RWPE1 (cell line): Measurements from ENCODE around the gene STYXL1.

Experiments used
- CTCF ChIA-PET: fragments of 350-600 bp; sonication (Branson Sonifier 250); formaldehyde crosslinking; extraction: SDS; loops from one replicate; lab custom pipeline; 2021; lab: Yijun Ruan, JAX
- POLR2A ChIA-PET: fragments of 400-600 bp; formaldehyde crosslinking; extraction: SDS; loops from one replicate; lab custom pipeline; 2020; ENCODE audit warnings: antibody characterized with exemption; ENCODE audit not compliant: low non-redundant PET; lab: Yijun Ruan, JAX
- DNase-seq: peaks from one replicate; pipeline ENCODE4 v3.0.0; 2012; ENCODE audit warnings: low spot score
- H3K27ac ChIP-seq: fragments of 450-650 bp; 2 replicates; pipeline ENCODE4 v1.5.1; 2017
- TF ChIP-seq, protein P1 (sequence below): fragments of 450-650 bp; conservative IDR thresholded peaks from 2 replicates; pipeline ENCODE4 v1.5.1; 2017; ENCODE audit warnings: low read depth, mild to moderate bottlenecking

STYXL1 gene

DNA sequence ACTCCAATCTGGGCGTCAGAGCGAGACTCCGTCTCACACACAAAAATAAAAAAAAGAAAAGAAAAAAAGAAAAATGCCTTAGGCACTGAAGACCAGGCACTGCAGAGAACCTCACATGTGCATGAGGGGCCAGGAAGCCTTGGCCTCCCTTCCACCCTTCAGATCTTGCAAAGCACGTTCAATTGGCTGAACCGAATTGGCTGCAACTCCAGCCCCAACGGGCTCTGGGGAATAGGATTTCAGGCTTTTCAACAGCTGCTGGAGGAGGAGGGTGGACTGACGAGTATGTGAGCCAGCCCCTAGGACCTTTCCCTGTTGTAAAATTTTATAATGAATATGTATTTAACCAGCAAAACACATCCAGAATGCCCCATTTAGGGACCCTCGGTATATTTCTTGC, 70.1 kb downstream of the STYXL1 start:
- TF ChIP-seq, protein P1, sequence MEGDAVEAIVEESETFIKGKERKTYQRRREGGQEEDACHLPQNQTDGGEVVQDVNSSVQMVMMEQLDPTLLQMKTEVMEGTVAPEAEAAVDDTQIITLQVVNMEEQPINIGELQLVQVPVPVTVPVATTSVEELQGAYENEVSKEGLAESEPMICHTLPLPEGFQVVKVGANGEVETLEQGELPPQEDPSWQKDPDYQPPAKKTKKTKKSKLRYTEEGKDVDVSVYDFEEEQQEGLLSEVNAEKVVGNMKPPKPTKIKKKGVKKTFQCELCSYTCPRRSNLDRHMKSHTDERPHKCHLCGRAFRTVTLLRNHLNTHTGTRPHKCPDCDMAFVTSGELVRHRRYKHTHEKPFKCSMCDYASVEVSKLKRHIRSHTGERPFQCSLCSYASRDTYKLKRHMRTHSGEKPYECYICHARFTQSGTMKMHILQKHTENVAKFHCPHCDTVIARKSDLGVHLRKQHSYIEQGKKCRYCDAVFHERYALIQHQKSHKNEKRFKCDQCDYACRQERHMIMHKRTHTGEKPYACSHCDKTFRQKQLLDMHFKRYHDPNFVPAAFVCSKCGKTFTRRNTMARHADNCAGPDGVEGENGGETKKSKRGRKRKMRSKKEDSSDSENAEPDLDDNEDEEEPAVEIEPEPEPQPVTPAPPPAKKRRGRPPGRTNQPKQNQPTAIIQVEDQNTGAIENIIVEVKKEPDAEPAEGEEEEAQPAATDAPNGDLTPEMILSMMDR: no peak
- ChIA-PET CTCF (no interaction called here), POLR2A (no interaction called here)
- no peak for DNase-seq
- peak overlapping the region; percentile 12; the same call in 1 of the 2 replicates for H3K27ac ChIP-seq

DNA sequence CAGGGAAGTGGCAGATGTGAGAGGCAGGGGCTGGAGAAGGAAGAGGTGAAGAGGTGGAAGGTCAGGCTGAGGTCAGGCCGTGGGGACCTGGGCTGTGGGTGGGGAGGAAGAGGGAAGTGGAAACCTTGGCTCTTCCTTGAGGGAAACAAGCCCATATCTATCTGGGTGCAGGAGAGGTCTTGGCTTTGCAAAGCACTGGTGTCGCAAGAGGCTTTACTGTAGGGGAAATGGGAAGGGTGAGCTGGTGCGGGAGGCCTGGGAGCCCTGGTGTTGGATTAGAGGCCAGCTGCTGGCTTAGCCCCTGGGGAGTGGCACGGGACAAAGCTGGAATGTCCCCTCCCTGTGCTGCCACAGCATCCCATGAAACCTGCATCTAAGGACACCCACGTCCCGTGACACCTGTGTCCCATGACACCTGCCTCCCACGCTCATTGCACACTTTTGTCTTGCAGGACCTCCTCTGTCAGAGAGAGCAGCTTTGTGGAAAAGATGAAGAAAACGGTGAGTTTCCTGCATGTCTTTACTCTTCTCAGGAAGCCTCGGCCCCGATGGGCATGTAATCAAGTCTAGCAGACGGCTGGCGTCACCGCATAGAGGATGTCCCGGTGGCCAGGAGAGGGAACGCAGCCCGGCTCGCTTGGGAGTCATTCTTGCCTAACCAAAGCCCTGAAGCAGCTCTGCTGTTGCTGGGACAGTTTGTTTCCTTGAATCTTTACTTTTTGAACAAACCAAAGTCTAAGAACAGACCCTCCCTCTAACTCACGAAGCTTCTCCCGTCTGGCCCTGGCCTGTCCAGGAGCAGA, 75.6 kb downstream of the STYXL1 start:
- DNase-seq: no peak
- TF ChIP-seq, protein P1: no peak
- ChIA-PET CTCF (interaction anchor here (0.6 to 1.2 kb wide), 2 partner anchors 14 to 111 kb away, joined by 3 read pairs; no protein-coding TSS in a partner anchor), POLR2A (interaction anchor here (0.7 kb wide), 1 partner anchor 66 kb away, joined by 3 read pairs; no protein-coding TSS in a partner anchor)
- H3K27ac ChIP-seq: peak overlapping the region; percentile 6; the same call in 1 of the 2 replicates

DNA sequence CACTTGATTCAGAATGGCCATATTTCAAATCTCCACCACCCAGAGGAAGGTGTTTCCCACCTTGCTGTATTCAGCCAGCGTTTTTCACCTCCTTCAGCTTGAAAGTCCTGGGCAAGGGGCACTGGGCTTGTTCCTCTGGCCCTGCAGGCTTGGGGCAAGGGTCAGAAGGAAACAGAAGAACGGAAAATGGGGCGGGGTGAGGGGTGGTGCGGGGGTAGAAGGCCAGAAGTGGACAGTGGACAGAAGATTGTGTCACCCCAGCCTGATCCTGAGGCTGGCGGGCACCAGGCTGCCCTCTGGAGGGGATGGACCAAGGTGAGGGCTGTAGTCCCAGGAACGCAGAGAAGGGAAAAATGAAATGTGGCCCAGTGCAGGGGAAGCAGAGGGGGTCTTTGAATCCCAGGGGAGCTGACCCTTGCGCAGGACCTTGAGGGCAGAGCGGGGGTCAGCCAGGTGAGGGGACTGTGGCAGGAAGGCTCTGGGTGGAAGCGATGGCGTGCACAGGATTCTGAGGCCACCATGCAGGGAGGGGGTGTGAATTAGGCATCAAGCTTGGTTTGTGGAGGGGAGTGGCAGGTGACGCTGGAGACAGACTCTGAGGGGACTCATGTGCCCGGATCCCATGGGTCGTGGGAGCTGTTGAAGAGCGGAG, 76.4 kb downstream of the STYXL1 start:
- ChIA-PET CTCF (interaction anchor here (1.2 kb wide), 1 partner anchor 15 kb away, joined by 3 read pairs; no protein-coding TSS in a partner anchor), POLR2A (no interaction called here)
- TF ChIP-seq, protein P1: no peak
- H3K27ac ChIP-seq: peak overlapping the region; percentile 6; the same call in 1 of the 2 replicates
- no peak for DNase-seq

DNA sequence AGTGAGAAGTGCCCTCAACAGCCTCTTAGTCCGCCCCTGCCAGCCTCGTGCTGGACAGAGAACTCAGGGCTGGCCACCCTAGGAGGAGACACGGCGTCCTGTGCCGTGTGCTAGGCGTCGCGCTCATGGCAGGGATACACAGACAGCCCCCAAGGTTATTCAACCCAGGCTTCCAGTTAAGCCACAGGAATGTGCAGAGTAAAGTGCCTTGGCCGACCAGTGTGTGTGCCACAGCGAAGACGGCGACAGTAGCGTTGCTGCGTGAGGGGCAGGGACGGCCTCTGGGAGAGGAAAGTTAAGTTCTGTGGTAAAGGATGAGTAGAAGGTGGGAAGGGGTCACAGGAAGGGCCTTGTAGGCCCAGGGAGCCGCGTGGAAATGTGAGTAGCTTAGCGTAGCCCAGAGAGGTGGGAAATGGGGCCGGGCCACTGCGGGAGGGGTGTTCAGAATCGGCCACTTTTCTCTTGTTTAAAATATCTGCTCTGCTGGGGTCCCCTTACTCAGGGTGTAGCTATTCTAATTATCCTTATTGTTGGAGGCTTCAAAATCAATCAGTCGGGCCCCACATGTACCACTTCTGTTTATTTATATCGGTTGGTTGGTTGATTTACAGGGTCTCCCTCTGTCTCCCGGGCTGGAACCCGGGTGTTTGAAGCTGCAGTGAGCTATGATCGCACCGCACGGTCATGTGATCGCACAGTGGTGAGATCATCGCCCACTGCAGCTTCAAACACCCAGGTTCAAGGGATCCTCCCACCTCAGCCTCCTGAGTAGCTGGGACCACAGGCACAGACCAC, 77.9 kb downstream of the STYXL1 start:
- CTCF ChIA-PET: interaction anchor here (0.7 kb wide), 1 partner anchor 248 kb away, joined by 3 read pairs; no protein-coding TSS in a partner anchor
- POLR2A ChIA-PET: no interaction called here
- TF ChIP-seq, protein P1: no peak
- H3K27ac ChIP-seq: no peak overlapping the region
- DNase-seq: no peak

DNA sequence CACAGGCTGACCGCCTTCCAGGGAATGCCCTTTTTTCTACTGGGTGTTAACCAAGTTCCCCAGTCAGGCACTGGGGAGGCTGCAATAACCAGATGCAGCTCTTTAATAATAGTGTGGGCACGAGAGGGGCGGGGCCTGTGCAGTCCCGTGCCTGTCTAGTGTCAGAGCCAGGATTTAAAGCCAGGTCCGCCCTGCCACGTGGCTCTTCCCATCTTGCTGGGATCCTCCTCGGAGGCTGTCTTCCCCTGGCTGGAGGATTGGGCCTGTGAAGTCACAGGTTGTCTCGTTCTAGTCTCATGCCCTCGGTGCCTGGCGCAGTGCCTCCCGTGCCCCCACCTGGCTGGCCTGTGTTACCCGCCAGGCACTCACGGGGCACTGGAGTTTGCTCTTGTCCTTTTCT, 78.6 kb downstream of the STYXL1 start:
- ChIA-PET POLR2A (no interaction called here), CTCF (interaction anchor here (0.6 kb wide), 1 partner anchor 30 kb away, joined by 4 read pairs; no protein-coding TSS in a partner anchor)
- no peak for DNase-seq
- TF ChIP-seq, protein P1: no peak
- no peak overlapping the region for H3K27ac ChIP-seq
